Spleen (tissue), 11 donors: ENCODE data around the gene URM1. TPM values are rescaled to one million over a fixed set of nuclear protein-coding genes. Genes with fewer than 3 reads are reported as not detected.
A peak's percentile ranks its signal among the peaks of the same experiment; 100 is the strongest.
"Not testable (repeated sequence)": the region's sequence is repeated elsewhere in the genome, so short reads cannot be mapped to it uniquely, and the experiment has no call there.

Source experiments
- DNase-seq: peaks from one replicate; pipeline ENCODE4 v3.0.0-alpha.2; 2020
- H3K27ac ChIP-seq, 8 donors: fragments of 200-600 bp; sonication (generic) in 7 of 8; 1 replicate in 4 of 8; 2 replicates in 4 of 8; pipeline versions ENCODE4 v1.5.0 to v1.8.0; 2016 to 2021; ENCODE audit warnings: inconsistent platforms in 4 of 8, mild to moderate bottlenecking in 4 of 8, moderate library complexity in 1 of 8
- H3K27me3 ChIP-seq, 7 donors: fragments of 200-600 bp; sonication (generic) in 6 of 7; replicated peaks in 1 of 7; 1 replicate in 4 of 7; 2 replicates in 3 of 7; pipeline versions ENCODE4 v1.5.0 to v1.8.0; 2016 to 2021; ENCODE audit warnings: inconsistent platforms in 3 of 7, mild to moderate bottlenecking in 1 of 7
- H3K36me3 ChIP-seq, 6 donors: fragments of 200-600 bp; sonication (generic) in 5 of 6; 1 replicate in 4 of 6; 2 replicates in 2 of 6; pipeline versions ENCODE4 v1.5.0 to v1.8.0; 2016 to 2021; ENCODE audit warnings: inconsistent platforms in 2 of 6
- H3K4me1 ChIP-seq, 6 donors: fragments of 200-600 bp; sonication (generic) in 5 of 6; 1 replicate in 3 of 6; 2 replicates in 3 of 6; pipeline versions ENCODE4 v1.5.0 to v1.8.0; 2016 to 2021; ENCODE audit warnings: inconsistent platforms in 3 of 6
- H3K4me3 ChIP-seq, 8 donors: fragments of 200-600 bp; sonication (generic) in 7 of 8; 1 replicate in 4 of 8; 2 replicates in 4 of 8; pipeline versions ENCODE4 v1.5.0 to v1.8.0; 2016 to 2021; ENCODE audit warnings: inconsistent platforms in 4 of 8, mild to moderate bottlenecking in 4 of 8, moderate library complexity in 2 of 8
- H3K9me3 ChIP-seq, 8 donors: fragments of 200-600 bp; sonication (generic) in 7 of 8; 1 replicate in 4 of 8; 2 replicates in 4 of 8; pipeline versions ENCODE4 v1.5.0 to v1.8.0; 2016 to 2021; ENCODE audit warnings: inconsistent platforms in 4 of 8
- POLR2A ChIP-seq, 3 donors: fragments of 450-650 bp; IDR thresholded peaks; one replicate each; pipeline ENCODE4 v1.5.1; 2017; ENCODE audit warnings: antibody characterized with exemption in 3 of 3, mild to moderate bottlenecking in 1 of 3
- POLR2AphosphoS5 ChIP-seq, 3 donors: sonication (generic); formaldehyde crosslinking; IDR thresholded peaks; one replicate each; pipeline ENCODE4 v1.5.1; 2017; ENCODE audit warnings: antibody characterized with exemption in 3 of 3
- WGBS, 5 donors: extraction: QIAGEN DNeasy Blood & Tissue Kit in 3 of 5; methylation state at CpG; one replicate each; pipeline versions ENCODE4 v1.1.5 to v1.1.7; 2013 to 2018; 5-methylcytosine and 5-hydroxymethylcytosine counted together
- intact Hi-C: fragments of 100-400 bp; cut with DNase I; formaldehyde crosslinking; loops from one replicate; pipeline ENCODE4 v1.15.0; 2023; ENCODE audit warnings: low total_unique reads
- polyA plus RNA-seq, 3 donors: library from polyadenylated mRNA; stranded (reverse); fragments of 200-250 nt; gene quantifications; one replicate each; pipeline ENCODE4 v1.2.1, GENCODE V29; 2013
- total RNA-seq, 7 donors: library from RNA; depleted of rRNA in 3 of 7; stranded (reverse); fragments of >200 nt in 3 of 7; fragmentation: NEBNext Ultra II Directional in 4 of 7; extraction: Animal tissue kit (Norgen Biotek cat#: 25700) in 4 of 7; gene quantifications; one replicate each; pipeline versions ENCODE4 v1.1.0 to v1.2.1, GENCODE V29; 2016 to 2021
- TF ChIP-seq, protein P1 (sequence below), 11 experiments: fragments of 200-600 bp in 7 of 11; fragments of 450-650 bp in 4 of 11; sonication (generic) in 4 of 11; IDR thresholded peaks in 8 of 11; conservative IDR thresholded peaks in 3 of 11; 1 replicate in 7 of 11; 2 replicates in 4 of 11; pipeline versions ENCODE4 v1.4.0 to v1.8.0; 2016 to 2021; ENCODE audit warnings: antibody characterized with exemption in 11 of 11, inconsistent platforms in 4 of 11, mild to moderate bottlenecking in 1 of 11
- donor health status: healthy with polysubstance abuse.
- donor health status: DM: no; HTN: no; CAD: no; lungs with moderate emphysema.
- donor health status: DM: no; HTN: no; CAD: no.
- donor health status: Bipolar disorder and iron deficiency.
- donor health status: healthy.
- donor health status: DM: no; HTN: no; CAD: no.
- donor health status: DM: yes; HTN: yes; CAD: no.

URM1 gene
- total and polyA plus RNA-seq, 10 donors, result 28.1 to 58.1 (median 45.8) TPM

DNA sequence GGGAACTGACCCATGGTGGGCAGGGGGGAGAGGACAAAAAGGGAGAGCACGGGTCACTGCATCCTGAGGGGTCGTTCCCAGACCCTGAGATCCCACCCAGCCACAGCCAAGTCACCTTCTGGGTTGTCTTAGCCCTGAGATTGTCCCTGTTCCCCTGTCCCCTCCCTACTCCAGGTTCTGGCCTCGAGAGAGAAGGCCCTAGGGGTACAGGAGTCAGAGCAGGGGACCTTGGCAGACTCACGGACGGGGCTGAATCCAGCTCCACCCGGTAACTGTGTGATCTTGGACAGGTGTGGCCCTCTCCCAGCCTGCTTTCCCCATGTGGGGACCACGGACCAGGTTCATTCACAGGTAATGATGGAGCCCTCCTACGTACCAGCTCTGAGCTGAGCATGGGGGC, 38.3 kb downstream of the URM1 start:
- peaks cover 0 to 87% (median 5%) of the 10 kb centered on the region in 7 donors for H3K27me3 ChIP-seq
- no peaks in the 10 kb centered on the region for H3K9me3 ChIP-seq
- peaks cover 0 to 6% (median 0%) of the 10 kb centered on the region in 6 donors for H3K4me1 ChIP-seq
- TF ChIP-seq, protein P1, sequence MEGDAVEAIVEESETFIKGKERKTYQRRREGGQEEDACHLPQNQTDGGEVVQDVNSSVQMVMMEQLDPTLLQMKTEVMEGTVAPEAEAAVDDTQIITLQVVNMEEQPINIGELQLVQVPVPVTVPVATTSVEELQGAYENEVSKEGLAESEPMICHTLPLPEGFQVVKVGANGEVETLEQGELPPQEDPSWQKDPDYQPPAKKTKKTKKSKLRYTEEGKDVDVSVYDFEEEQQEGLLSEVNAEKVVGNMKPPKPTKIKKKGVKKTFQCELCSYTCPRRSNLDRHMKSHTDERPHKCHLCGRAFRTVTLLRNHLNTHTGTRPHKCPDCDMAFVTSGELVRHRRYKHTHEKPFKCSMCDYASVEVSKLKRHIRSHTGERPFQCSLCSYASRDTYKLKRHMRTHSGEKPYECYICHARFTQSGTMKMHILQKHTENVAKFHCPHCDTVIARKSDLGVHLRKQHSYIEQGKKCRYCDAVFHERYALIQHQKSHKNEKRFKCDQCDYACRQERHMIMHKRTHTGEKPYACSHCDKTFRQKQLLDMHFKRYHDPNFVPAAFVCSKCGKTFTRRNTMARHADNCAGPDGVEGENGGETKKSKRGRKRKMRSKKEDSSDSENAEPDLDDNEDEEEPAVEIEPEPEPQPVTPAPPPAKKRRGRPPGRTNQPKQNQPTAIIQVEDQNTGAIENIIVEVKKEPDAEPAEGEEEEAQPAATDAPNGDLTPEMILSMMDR (IDR thresholded peaks at IDR 0.05 in 8 of 11, conservative IDR thresholded peaks at IDR 0.05 in 3 of 11), result no peak
- no peak for TF ChIP-seq POLR2A (IDR thresholded peaks at IDR 0.05)
- TF ChIP-seq POLR2AphosphoS5 (IDR thresholded peaks at IDR 0.05), result no peak
- DNase-seq, result no peak
- intact Hi-C loops, result no loop called here
- WGBS, 5 donors, result 48 to 76% (median 54%) methylated on average over 6 to 8 of the region's 8 CpGs
- no peak overlapping the region for H3K27ac ChIP-seq
- H3K4me3 ChIP-seq, result no peak overlapping the region
- H3K36me3 ChIP-seq, result no peaks in the 10 kb centered on the region

DNA sequence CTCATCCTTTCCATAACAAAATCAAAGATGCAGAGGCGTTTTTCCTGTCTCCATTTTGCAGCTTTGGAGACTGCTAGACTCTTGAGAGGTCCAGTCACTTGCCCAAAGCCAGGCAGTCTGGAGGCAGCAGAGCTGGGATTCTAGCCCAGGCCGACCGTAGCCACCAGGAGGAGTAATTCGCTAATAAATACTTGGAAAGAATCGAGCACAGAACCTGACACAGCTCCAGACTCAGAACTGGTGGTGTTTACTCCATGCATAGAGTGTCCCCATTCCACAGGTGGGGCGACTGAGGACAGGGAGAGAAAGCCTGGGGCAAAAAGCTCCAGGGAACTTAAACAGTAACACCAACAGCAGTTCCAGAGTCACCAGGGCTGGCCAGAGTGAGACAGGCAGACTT, 38.8 kb downstream of the URM1 start:
- DNase-seq, result no peak
- Histone ChIP-seq H3K27ac (no peak overlapping the region), H3K27me3 (peaks cover 0 to 92% (median 5%) of the 10 kb centered on the region in 7 donors), H3K9me3 (no peaks in the 10 kb centered on the region), H3K4me1 (peaks cover 0 to 6% (median 0%) of the 10 kb centered on the region in 6 donors), H3K4me3 (no peak overlapping the region), H3K36me3 (no peaks in the 10 kb centered on the region)
- intact Hi-C loops, result no loop called here
- WGBS, 5 donors, result 35 to 49% (median 44%) methylated on average over 6 of the region's 6 CpGs
- no peak for TF ChIP-seq POLR2AphosphoS5 (IDR thresholded peaks at IDR 0.05)
- TF ChIP-seq POLR2A (IDR thresholded peaks at IDR 0.05), result no peak
- TF ChIP-seq, protein P1 (IDR thresholded peaks at IDR 0.05 in 8 of 11, conservative IDR thresholded peaks at IDR 0.05 in 3 of 11), result no peak

DNA sequence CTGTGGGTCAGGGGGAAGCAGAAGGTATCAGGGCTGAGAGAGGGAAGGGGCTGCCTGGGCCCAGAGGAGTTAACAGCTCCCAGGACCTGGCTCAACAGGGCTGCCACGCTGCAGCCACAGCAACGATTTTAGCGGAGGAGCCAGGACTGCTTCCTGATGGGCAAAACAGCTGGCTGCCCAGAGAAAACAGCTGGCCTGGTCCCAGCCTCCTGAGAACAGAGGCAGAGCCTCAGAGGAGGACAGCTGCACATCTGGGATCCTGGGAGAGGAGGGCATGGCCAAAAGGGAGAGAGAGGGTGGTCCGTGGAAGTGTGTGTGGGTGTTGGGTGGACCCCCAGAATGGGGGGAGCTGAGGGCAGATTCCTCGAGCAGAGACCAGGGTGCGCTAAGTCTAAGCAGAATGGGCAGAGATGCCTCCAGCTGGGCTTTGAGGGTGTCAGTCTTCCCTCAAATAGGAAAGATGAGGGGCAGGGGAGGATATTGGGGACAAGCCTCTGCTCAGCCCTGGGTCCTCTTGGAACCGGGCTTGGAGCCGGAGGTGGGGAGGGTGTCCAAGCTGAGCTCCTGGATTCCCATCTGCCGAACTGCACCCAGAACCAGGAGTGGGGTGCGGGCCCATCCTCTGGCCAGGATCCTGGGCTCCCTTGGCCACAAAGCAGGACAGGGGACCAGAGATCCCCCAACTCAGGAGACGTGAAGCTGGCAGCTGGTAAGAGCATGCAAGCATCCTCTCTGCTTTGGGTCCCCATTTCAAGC, 40.4 kb downstream of the URM1 start:
- Histone ChIP-seq H3K9me3 (no peaks in the 10 kb centered on the region), H3K4me3 (no peak overlapping the region), H3K27me3 (peaks cover 0 to 98% (median 14%) of the 10 kb centered on the region in 7 donors), H3K4me1 (peaks cover 0 to 6% (median 0%) of the 10 kb centered on the region in 6 donors), H3K27ac (no peak overlapping the region), H3K36me3 (no peaks in the 10 kb centered on the region)
- WGBS, 5 donors, result 55 to 61% (median 60%) methylated on average over 10 to 11 of the region's 11 CpGs
- no peak for DNase-seq
- TF ChIP-seq POLR2AphosphoS5 (IDR thresholded peaks at IDR 0.05) (no peak), POLR2A (IDR thresholded peaks at IDR 0.05) (no peak)
- TF ChIP-seq, protein P1 (IDR thresholded peaks at IDR 0.05 in 8 of 11, conservative IDR thresholded peaks at IDR 0.05 in 3 of 11), result no peak
- intact Hi-C loops, result loop anchor here (2.0 kb wide), 1 partner anchor 49 kb away; no protein-coding TSS in a partner anchor

DNA sequence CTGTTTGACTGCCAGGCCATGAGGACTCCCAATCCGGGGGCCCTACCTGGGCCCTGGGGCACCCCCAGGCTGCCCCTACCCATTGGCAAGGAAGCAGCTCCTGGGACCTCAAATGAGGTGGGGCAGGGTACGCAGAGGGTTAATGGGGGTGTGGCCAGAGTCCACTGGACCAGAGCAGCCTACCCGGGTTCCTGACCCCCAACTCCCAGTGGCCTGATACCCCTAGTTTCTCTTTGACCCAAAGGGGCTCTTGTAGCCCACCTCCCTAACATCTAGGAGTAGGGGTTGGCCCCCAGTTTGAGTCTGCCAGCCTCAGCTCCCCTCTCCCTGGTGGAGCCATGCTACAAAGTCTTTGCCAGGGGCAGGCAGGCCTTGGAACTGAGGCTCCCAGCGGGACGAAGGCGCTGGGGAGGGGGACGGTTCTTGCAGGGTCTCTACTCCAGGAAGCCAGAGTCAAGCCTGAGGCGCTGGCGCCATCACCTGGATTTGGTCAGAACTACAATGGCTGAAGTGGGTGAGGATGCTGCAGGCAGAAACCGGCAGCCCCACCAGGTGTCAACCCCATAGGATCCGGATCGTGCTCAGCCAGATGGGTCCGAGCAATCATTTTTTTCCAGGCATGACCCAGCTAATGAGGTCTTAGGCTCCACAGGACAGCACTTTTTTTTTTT, 41.1 kb downstream of the URM1 start:
- WGBS, 5 donors, result 7 to 16% (median 12%) methylated on average over 7 to 13 of the region's 13 CpGs
- Histone ChIP-seq H3K27me3 (peaks cover 0 to 98% (median 16%) of the 10 kb centered on the region in 7 donors), H3K27ac (no peak overlapping the region), H3K9me3 (no peaks in the 10 kb centered on the region), H3K36me3 (no peaks in the 10 kb centered on the region), H3K4me3 (no peak overlapping the region), H3K4me1 (peaks cover 0 to 6% (median 0%) of the 10 kb centered on the region in 6 donors)
- TF ChIP-seq, protein P1 (IDR thresholded peaks at IDR 0.05 in 8 of 11, conservative IDR thresholded peaks at IDR 0.05 in 3 of 11), result peak in 9 of 11 experiments; percentile 37 to 80 (median 60)
- no peak for TF ChIP-seq POLR2A (IDR thresholded peaks at IDR 0.05)
- intact Hi-C loops, result loop anchor here (2.0 kb wide), 1 partner anchor 49 kb away; no protein-coding TSS in a partner anchor
- no peak for DNase-seq

DNA sequence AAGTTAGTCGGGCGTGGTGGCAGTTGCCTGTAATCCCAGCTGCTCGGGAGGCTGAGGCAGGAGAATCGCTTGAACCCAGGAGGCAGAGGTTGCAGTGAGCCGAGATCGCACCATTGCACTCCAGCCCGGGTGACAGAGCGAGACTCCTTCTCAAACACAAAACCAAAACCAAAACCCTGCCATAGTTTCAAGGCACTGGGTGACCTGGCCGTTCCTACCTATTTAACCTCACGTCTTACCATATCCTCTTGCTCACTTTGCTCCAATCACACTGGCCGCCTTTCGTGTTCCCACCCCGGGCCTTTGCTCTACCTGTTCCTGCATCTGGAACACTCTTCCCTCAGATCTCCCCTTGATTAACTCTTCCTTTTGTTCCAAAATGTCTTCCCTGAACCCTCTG, 42.6 kb downstream of the URM1 start:
- WGBS, 5 donors, result 81 to 93% (median 92%) methylated on average over 13 of the region's 13 CpGs
- not testable (repeated sequence) for H3K4me1 ChIP-seq, H3K4me3 ChIP-seq, DNase-seq, H3K9me3 ChIP-seq, H3K27ac ChIP-seq, H3K36me3 ChIP-seq
- H3K27me3 ChIP-seq, result peaks cover 0 to 98% (median 19%) of the 10 kb centered on the region in 7 donors
- intact Hi-C loops, result loop anchor here (2.0 kb wide), 1 partner anchor 51 kb away; no protein-coding TSS in a partner anchor
